HUES48 (cell line): Measurements from ENCODE around the gene KIF26B.

Experiments
- H3K27ac ChIP-seq: one replicate; pipeline ENCODE4 v1.7.0; 2013; ENCODE audit warnings: low read depth, low read length, inconsistent platforms
- H3K27me3 ChIP-seq: 2 replicates; pipeline ENCODE4 v1.6.1; 2013; ENCODE audit warnings: mild to moderate bottlenecking, low read length; ENCODE audit not compliant: control insufficient read depth, insufficient read depth
- H3K36me3 ChIP-seq: 2 replicates; pipeline ENCODE4 v1.6.1; 2013; ENCODE audit warnings: low read length; ENCODE audit not compliant: control insufficient read depth, insufficient read depth
- H3K4me1 ChIP-seq: 2 replicates; pipeline ENCODE4 v1.6.1; 2013; ENCODE audit warnings: mild to moderate bottlenecking, low read length; ENCODE audit not compliant: control insufficient read depth, insufficient read depth
- H3K4me3 ChIP-seq: 2 replicates; pipeline ENCODE4 v1.5.1; 2013; ENCODE audit warnings: mild to moderate bottlenecking, low read depth, low read length
- H3K9ac ChIP-seq: 2 replicates; pipeline ENCODE4 v1.6.1; 2013; ENCODE audit warnings: mild to moderate bottlenecking, low read depth, low read length, moderate library complexity
- H3K9me3 ChIP-seq: 2 replicates; pipeline ENCODE4 v1.6.1; 2013; ENCODE audit warnings: low read length; ENCODE audit not compliant: control insufficient read depth, insufficient read depth

The KIF26B gene

GRCh38 chr1:245754463-245754961, 599.7 kb downstream of the KIF26B start:
- H3K27me3 ChIP-seq, result no peaks in the 10 kb centered on the region
- peaks cover 16% of the 10 kb centered on the region for H3K4me1 ChIP-seq
- no peak overlapping the region for H3K9ac ChIP-seq
- H3K4me3 ChIP-seq, result no peak overlapping the region
- H3K36me3 ChIP-seq, result no peaks in the 10 kb centered on the region
- H3K9me3 ChIP-seq, result no peaks in the 10 kb centered on the region
- H3K27ac ChIP-seq, result no peak overlapping the region
